Adrenal gland (tissue), 5 donors: ENCODE results near the gene SMAD3.

Source experiments
- CTCF ChIP-seq, 6 experiments: fragments of 450-650 bp in 4 of 6; fragments of 200-600 bp in 2 of 6; sonication (generic) in 1 of 6; IDR thresholded peaks; 1 replicate in 5 of 6; 2 replicates in 1 of 6; pipeline versions ENCODE4 v1.5.1 to v1.8.0; 2016 to 2021; ENCODE audit warnings: antibody characterized with exemption in 6 of 6, mild to moderate bottlenecking in 2 of 6, moderate library complexity in 1 of 6
- POLR2A ChIP-seq, 2 donors: fragments of 450-650 bp; IDR thresholded peaks; one replicate each; pipeline ENCODE4 v1.6.1; 2017; ENCODE audit warnings: antibody characterized with exemption in 2 of 2, mild to moderate bottlenecking in 2 of 2, moderate library complexity in 1 of 2
- donor health status: DM: no; HTN: no; CAD: no.

GRCh38 chr15:67103021-67103420 is 37.6 kb downstream of the SMAD3 start:
- TF ChIP-seq CTCF (IDR thresholded peaks at IDR 0.05): no peak
- TF ChIP-seq POLR2A (IDR thresholded peaks at IDR 0.05): no peak
